GM12892 (cell line): ENCODE measurements around the gene MMP20. TPM values are rescaled to one million over a fixed set of nuclear protein-coding genes. Genes with fewer than 3 reads are reported as not detected.
A peak's percentile ranks its signal among the peaks of the same experiment; 100 is the strongest.

Experiments used
- DNase-seq: peaks from one replicate; pipeline ENCODE4 v3.0.0; 2011; ENCODE audit not compliant: insufficient read length
- FAIRE-seq: peaks from 2 replicates; lab custom pipeline; 2011; peaks lifted over from hg19 to GRCh38; lab: Jason Lieb, UNC
- POLR2A ChIP-seq: IDR thresholded peaks from 2 replicates; pipeline ENCODE4 v1.6.1; 2011; ENCODE audit warnings: low read depth, low read length, control low read depth
- POLR2AphosphoS5 ChIP-seq: IDR thresholded peaks from 2 replicates; pipeline ENCODE4 v1.6.1; 2011; ENCODE audit warnings: low read depth, low read length, control low read depth
- TAF1 ChIP-seq: IDR thresholded peaks from 2 replicates; pipeline ENCODE4 v1.6.1; 2011; ENCODE audit warnings: low read depth, mild to moderate bottlenecking, control low read depth, low read length, borderline replicate concordance
- polyA plus RNA-seq: library from polyadenylated mRNA; unstranded; fragments of >200 nt; gene quantifications from one replicate; pipeline ENCODE4 v1.2.1, GENCODE V29; 2012; ENCODE audit warnings: missing spikeins, inconsistent platforms; ENCODE audit not compliant: missing spikeins

MMP20 gene, protein sequence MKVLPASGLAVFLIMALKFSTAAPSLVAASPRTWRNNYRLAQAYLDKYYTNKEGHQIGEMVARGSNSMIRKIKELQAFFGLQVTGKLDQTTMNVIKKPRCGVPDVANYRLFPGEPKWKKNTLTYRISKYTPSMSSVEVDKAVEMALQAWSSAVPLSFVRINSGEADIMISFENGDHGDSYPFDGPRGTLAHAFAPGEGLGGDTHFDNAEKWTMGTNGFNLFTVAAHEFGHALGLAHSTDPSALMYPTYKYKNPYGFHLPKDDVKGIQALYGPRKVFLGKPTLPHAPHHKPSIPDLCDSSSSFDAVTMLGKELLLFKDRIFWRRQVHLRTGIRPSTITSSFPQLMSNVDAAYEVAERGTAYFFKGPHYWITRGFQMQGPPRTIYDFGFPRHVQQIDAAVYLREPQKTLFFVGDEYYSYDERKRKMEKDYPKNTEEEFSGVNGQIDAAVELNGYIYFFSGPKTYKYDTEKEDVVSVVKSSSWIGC
- 1.8 TPM for polyA plus RNA-seq

- DNase-seq (no peak), FAIRE-seq (no peak)
- TF ChIP-seq POLR2AphosphoS5: no peak
- no peak for TF ChIP-seq POLR2A
- no peak for TF ChIP-seq TAF1
Observed at GRCh38 chr11:102625177-102625576, at the start of gene MMP20. Gene MMP20 (minus strand): TSS chr11:102625332. CDS start chr11:102625319, 13 bp downstream.

DNA sequence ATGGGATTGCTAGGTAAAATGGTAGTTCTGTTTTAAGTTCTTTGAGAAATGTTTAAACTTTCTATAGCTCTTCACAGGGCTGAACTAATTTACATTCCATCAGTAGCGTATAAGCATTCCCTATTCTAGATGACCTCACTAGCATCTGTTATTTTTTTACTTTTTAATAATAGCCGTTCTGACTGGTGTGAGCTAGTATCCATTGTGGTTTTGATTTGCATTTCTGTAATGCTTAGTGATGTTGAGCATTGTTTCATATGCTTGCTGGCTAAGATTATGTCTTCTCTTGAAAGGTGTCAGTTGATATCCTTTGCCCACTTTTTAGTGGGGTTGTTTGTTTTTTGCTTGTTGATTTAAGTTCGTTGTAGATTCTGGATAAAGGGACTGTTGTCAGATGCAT, 44.5 kb upstream of the MMP20 start:
- DNase-seq (no peak), FAIRE-seq (no peak)
- TF ChIP-seq POLR2A: no peak
- no peak for TF ChIP-seq TAF1
- TF ChIP-seq POLR2AphosphoS5: no peak

DNA sequence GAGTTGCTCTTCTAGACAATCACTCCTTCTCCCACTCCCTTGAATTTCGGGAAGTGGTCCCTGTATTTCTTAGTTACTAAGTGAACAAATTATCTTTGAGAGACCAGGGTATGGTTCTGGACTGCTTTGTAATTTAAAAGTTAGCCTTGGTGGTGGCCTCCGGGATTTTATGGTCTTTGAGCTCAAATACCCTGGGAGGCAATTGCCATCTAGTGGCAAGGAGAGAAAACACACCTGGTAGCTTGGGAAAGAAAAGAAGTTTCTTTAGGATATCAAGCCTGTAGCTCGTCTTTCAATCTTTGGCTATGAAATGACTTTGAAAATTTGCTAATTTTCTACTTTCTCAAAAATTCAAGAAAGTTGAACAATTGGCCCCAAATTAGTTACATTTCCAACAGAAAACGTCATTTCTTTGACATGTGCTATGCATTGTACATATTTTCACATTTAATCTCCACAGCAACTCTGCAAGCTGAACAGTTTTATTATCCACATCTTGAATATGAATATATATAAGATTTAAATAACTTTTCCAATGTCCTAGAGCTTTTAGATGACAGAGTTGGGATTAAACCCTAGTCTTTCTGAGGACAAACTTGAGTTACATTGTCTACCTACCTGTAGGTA, 41.3 kb upstream of the MMP20 start:
- no peak for DNase-seq
- FAIRE-seq: peak; percentile 92
- TF ChIP-seq POLR2AphosphoS5 (no peak), TAF1 (no peak), POLR2A (no peak)

- FAIRE-seq: no peak
- no peak for DNase-seq
Observed at GRCh38 chr11:102664001-102664752, 39.0 kb upstream of the MMP20 start.

DNA sequence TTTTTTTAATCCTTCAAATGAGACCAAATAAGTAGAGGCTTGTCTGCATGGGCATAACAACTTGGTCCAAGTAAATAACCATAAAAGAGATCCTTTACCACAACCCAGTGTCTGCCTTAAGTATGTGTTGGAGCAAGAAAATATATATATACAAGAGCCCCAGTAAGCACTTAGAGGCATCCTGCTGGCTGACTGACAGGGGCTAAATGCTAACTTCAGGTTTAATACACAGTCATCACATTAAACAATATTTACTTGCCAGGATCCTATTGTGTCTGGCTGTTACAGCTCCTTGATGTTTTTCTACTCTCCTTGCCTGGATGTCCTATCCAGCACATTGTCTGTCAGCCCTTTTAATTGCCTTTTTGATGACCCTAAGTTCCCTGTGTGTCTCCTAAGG, 37.5 kb upstream of the MMP20 start:
- TF ChIP-seq TAF1: no peak
- no peak for TF ChIP-seq POLR2AphosphoS5
- TF ChIP-seq POLR2A: no peak
- FAIRE-seq (no peak), DNase-seq (no peak)

More at GRCh38 chr11:102664001-102664752, 39.0 kb upstream of the MMP20 start:
- TF ChIP-seq POLR2A: no peak

GRCh38 chr11:102661040-102661439, 35.9 kb upstream of the MMP20 start:
- DNase-seq: no peak
- no peak for FAIRE-seq
- TF ChIP-seq POLR2A (no peak), TAF1 (no peak), POLR2AphosphoS5 (no peak)

GRCh38 chr11:102656528-102656927, 31.4 kb upstream of the MMP20 start:
- DNase-seq (no peak), FAIRE-seq (no peak)
- no peak for TF ChIP-seq POLR2AphosphoS5
- no peak for TF ChIP-seq TAF1
- TF ChIP-seq POLR2A: no peak

DNA sequence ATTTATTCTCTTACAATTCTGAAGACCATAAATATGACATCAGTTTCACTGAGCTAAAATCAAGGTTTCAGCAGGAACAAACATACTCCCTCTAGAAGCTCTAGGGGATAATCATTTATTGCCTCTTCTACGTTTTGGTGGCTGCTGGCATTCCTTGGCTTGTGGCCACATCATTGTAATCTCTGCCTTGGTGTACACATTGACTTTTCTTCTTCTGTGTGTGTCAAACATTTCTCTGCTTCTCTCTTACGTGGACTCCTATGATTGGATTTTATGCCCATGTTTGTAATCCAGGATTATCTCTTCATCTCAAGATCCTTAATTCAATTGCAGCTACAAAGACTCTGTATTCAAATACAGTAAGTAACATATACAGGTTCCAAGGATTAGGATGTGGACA, 30.4 kb upstream of the MMP20 start:
- FAIRE-seq (no peak), DNase-seq (no peak)
- TF ChIP-seq TAF1 (no peak), POLR2AphosphoS5 (no peak)

DNA sequence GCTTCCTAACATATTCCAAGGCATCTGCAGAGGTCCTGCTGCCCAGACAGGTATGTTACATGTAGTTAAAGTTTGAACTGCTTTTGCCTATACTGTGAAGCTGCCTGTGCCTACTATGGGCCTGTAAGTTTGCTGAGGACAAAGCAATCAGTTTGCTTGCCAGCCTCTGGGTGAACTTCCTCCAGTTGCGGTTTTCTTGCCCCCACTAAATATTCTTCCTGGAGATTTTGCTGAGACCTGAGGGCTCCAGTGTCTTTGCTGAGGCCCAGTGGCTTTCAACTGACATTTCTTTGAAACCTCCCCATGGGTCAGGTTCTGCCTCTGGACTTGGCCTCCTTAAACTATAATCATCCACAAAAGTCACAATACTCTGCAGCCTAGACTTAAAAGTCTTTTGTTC, 29.6 kb upstream of the MMP20 start:
- FAIRE-seq: no peak
- DNase-seq: no peak
- no peak for TF ChIP-seq POLR2A

GRCh38 chr11:102653744-102654291, 28.7 kb upstream of the MMP20 start:
- FAIRE-seq (peak; percentile 94), DNase-seq (no peak)
- TF ChIP-seq TAF1: no peak
- no peak; the same call in 1 of the 2 replicates for TF ChIP-seq POLR2AphosphoS5
- no peak for TF ChIP-seq POLR2A

- no peak for FAIRE-seq
Observed at GRCh38 chr11:102647430-102647829, 22.3 kb upstream of the MMP20 start.

More at GRCh38 chr11:102647430-102647829, 22.3 kb upstream of the MMP20 start:
- DNase-seq: no peak
- TF ChIP-seq POLR2A (no peak), POLR2AphosphoS5 (no peak), TAF1 (no peak)
